ENCODE data around the gene SPPL3. TPM values are rescaled to one million over a fixed set of nuclear protein-coding genes. Genes with fewer than 3 reads are reported as not detected.

Gene SPPL3
- polyA plus RNA-seq, 3 donors = 9.3 to 20.7 (median 12.9) TPM

GRCh38 chr12:120835304-120835612 lies 68.9 kb downstream of the SPPL3 start:
- 36 to 70% (median 40%) methylated on average over 4 of the region's 4 CpGs for WGBS, 3 donors
- H3K27ac ChIP-seq (ENCODE audit: low read depth, low read length) = no peak overlapping the region

GRCh38 chr12:120834489-120835303 lies 69.5 kb downstream of the SPPL3 start:
- 49 to 82% (median 55%) methylated on average over 4 of the region's 4 CpGs for WGBS, 3 donors
- no peak overlapping the region for H3K27ac ChIP-seq (ENCODE audit: low read depth, low read length)

- 61 to 85% (median 65%) methylated on average over 4 of the region's 4 CpGs for WGBS, 3 donors
- H3K27ac ChIP-seq (ENCODE audit: low read depth, low read length) = no peak overlapping the region
These were observed 70.3 kb downstream of the SPPL3 start for GRCh38 chr12:120833849-120834248.

GRCh38 chr12:120832737-120833136 lies 71.4 kb downstream of the SPPL3 start:
- H3K27ac ChIP-seq (ENCODE audit: low read depth, low read length) = no peak overlapping the region
- 92 to 96% (median 94%) methylated on average over 2 of the region's 2 CpGs for WGBS, 3 donors

- 60 to 72% (median 71%) methylated on average over 2 of the region's 2 CpGs for WGBS, 3 donors
- no peak overlapping the region for H3K27ac ChIP-seq (ENCODE audit: low read depth, low read length)
These were observed 72.4 kb downstream of the SPPL3 start for GRCh38 chr12:120831648-120832267.

GRCh38 chr12:120830966-120831365 lies 73.2 kb downstream of the SPPL3 start:
- H3K27ac ChIP-seq (ENCODE audit: low read depth, low read length) = no peak overlapping the region
- 75 to 83% (median 78%) methylated on average over 4 of the region's 4 CpGs for WGBS, 3 donors

GRCh38 chr12:120830052-120830940 lies 73.9 kb downstream of the SPPL3 start:
- H3K27ac ChIP-seq (ENCODE audit: low read depth, low read length) = no peak overlapping the region
- WGBS, 3 donors = 38 to 75% (median 55%) methylated on average over 2 to 3 of the region's 3 CpGs

- no peak overlapping the region for H3K27ac ChIP-seq (ENCODE audit: low read depth, low read length)
- 39 to 89% (median 77%) methylated on average over 4 of the region's 4 CpGs for WGBS, 3 donors
These were observed 77.8 kb downstream of the SPPL3 start for GRCh38 chr12:120826335-120826734.

GRCh38 chr12:120825337-120825736 lies 78.8 kb downstream of the SPPL3 start:
- 53 to 91% (median 85%) methylated on average over 3 of the region's 3 CpGs for WGBS, 3 donors

GRCh38 chr12:120822832-120823503 lies 81.2 kb downstream of the SPPL3 start:
- H3K27ac ChIP-seq (ENCODE audit: low read depth, low read length) = no peak overlapping the region
- WGBS, 3 donors = 51 to 80% (median 78%) methylated on average over 9 of the region's 9 CpGs

More at GRCh38 chr12:120825337-120825736, 78.8 kb downstream of the SPPL3 start:
- H3K27ac ChIP-seq (ENCODE audit: low read depth, low read length) = no peak overlapping the region

- no peak overlapping the region for H3K27ac ChIP-seq (ENCODE audit: low read depth, low read length)
- 87 to 100% (median 91%) methylated on average over 2 of the region's 2 CpGs for WGBS, 3 donors
These were observed 82.3 kb downstream of the SPPL3 start for GRCh38 chr12:120821878-120822277.

- H3K27ac ChIP-seq (ENCODE audit: low read depth, low read length) = no peak overlapping the region
- WGBS, 3 donors = 70 to 86% (median 78%) methylated on average over 7 of the region's 7 CpGs
These were observed 83.2 kb downstream of the SPPL3 start for GRCh38 chr12:120820884-120821510.

- H3K27ac ChIP-seq (ENCODE audit: low read depth, low read length) = no peak overlapping the region
- WGBS, 3 donors = 84 to 90% (median 87%) methylated on average over 2 of the region's 2 CpGs
These were observed 85.7 kb downstream of the SPPL3 start for GRCh38 chr12:120818416-120818815.

GRCh38 chr12:120817559-120818330 lies 86.4 kb downstream of the SPPL3 start:
- WGBS, 3 donors = 83 to 95% (median 88%) methylated on average over 6 of the region's 6 CpGs
- no peak overlapping the region for H3K27ac ChIP-seq (ENCODE audit: low read depth, low read length)

- no peak overlapping the region for H3K27ac ChIP-seq (ENCODE audit: low read depth, low read length)
- WGBS, 3 donors = 50 to 71% (median 68%) methylated on average over 2 of the region's 2 CpGs
These were observed 87.8 kb downstream of the SPPL3 start for GRCh38 chr12:120816363-120816762.

GRCh38 chr12:120814903-120815429 lies 89.2 kb downstream of the SPPL3 start:
- no peak overlapping the region for H3K27ac ChIP-seq (ENCODE audit: low read depth, low read length)
- WGBS, 3 donors = 35 to 57% (median 38%) methylated on average over 1 of the region's 1 CpG

- H3K27ac ChIP-seq (ENCODE audit: low read depth, low read length) = no peak overlapping the region
- 75 to 89% (median 80%) methylated on average over 2 of the region's 2 CpGs for WGBS, 3 donors
These were observed 89.8 kb downstream of the SPPL3 start for GRCh38 chr12:120814203-120814902.
